OCI-LY1 (cell line): ENCODE results near the gene USP36.

Experiments
- H2AFZ ChIP-seq: fragments of 200-600 bp; sonication (generic), shearing (Covaris generic); 2 replicates; pipeline ENCODE4 v1.6.0; 2014; ENCODE audit warnings: antibody characterized with exemption, mild to moderate bottlenecking, low read length
- H3F3A ChIP-seq: fragments of 200-600 bp; sonication (generic), shearing (Covaris generic); 2 replicates; pipeline ENCODE4 v1.6.0; 2014; ENCODE audit warnings: mild to moderate bottlenecking, antibody characterized with exemption, low read length, moderate library complexity; ENCODE audit not compliant: insufficient read depth
- H3K27ac ChIP-seq: fragments of 200-600 bp; sonication (generic); 2 replicates; pipeline ENCODE4 v1.5.1; 2014; ENCODE audit warnings: low read length, mixed run types, mild to moderate bottlenecking, low read depth; ENCODE audit not compliant: poor library complexity, severe bottlenecking
- H3K27me3 ChIP-seq: fragments of 200-600 bp; sonication (generic); 2 replicates; pipeline ENCODE4 v1.6.0; 2014; ENCODE audit warnings: antibody characterized with exemption, mild to moderate bottlenecking, low read length, moderate library complexity; ENCODE audit not compliant: insufficient read depth
- H3K36me3 ChIP-seq: fragments of 200-600 bp; sonication (generic); 2 replicates; pipeline ENCODE4 v1.6.1; 2014; ENCODE audit warnings: mild to moderate bottlenecking, antibody characterized with exemption, low read length, moderate library complexity, mixed read lengths; ENCODE audit not compliant: insufficient read depth
- H3K4me1 ChIP-seq: fragments of 200-600 bp; sonication (generic); 2 replicates; pipeline ENCODE4 v1.5.1; 2014; ENCODE audit warnings: mild to moderate bottlenecking, low read length, moderate library complexity; ENCODE audit not compliant: insufficient read depth, severe bottlenecking
- H3K4me2 ChIP-seq: fragments of 200-600 bp; sonication (generic), shearing (Covaris generic); 2 replicates; pipeline ENCODE4 v1.6.1; 2014; ENCODE audit warnings: low read length
- H3K4me3 ChIP-seq: fragments of 200-600 bp; sonication (generic); 2 replicates; pipeline ENCODE4 v1.5.1; 2014; ENCODE audit warnings: low read length, low read depth, mild to moderate bottlenecking, mixed read lengths; ENCODE audit not compliant: poor library complexity, severe bottlenecking
- H3K79me2 ChIP-seq: fragments of 200-600 bp; shearing (Covaris generic); 2 replicates; pipeline ENCODE4 v1.6.1; 2016; ENCODE audit warnings: mixed run types, low read length, mixed read lengths; ENCODE audit not compliant: insufficient read depth
- H3K9ac ChIP-seq: fragments of 200-600 bp; sonication (generic), shearing (Covaris generic); 2 replicates; pipeline ENCODE4 v1.6.1; 2014; ENCODE audit warnings: mild to moderate bottlenecking, low read length, mixed read lengths
- H3K9me2 ChIP-seq: fragments of 200-600 bp; sonication (generic), shearing (Covaris generic); 2 replicates; pipeline ENCODE4 v1.6.1; 2014; ENCODE audit warnings: low read depth, mild to moderate bottlenecking, low read length, mixed read lengths
- H3K9me3 ChIP-seq: fragments of 200-600 bp; shearing (Covaris generic); 2 replicates; pipeline ENCODE4 v1.6.1; 2014; ENCODE audit warnings: low read length, mixed read lengths
- H4K20me1 ChIP-seq: fragments of 200-600 bp; sonication (generic), shearing (Covaris generic); 2 replicates; pipeline ENCODE4 v1.6.0; 2016; ENCODE audit warnings: mild to moderate bottlenecking, low read length; ENCODE audit not compliant: insufficient read depth
- EZH2 ChIP-seq: fragments of 200-600 bp; sonication (generic), shearing (Covaris generic); IDR thresholded peaks from 2 replicates; pipeline ENCODE4 v1.8.0; 2017; ENCODE audit warnings: borderline replicate concordance, mixed run types, mild to moderate bottlenecking, antibody characterized with exemption, low read length, moderate library complexity, mixed read lengths
- TF ChIP-seq, protein P1 (sequence below): fragments of 200-600 bp; sonication (generic), shearing (Covaris generic); IDR thresholded peaks from 2 replicates; pipeline ENCODE4 v1.5.1; 2017; ENCODE audit warnings: mild to moderate bottlenecking, antibody characterized with exemption, low read length, moderate library complexity, mixed read lengths

USP36 gene

DNA sequence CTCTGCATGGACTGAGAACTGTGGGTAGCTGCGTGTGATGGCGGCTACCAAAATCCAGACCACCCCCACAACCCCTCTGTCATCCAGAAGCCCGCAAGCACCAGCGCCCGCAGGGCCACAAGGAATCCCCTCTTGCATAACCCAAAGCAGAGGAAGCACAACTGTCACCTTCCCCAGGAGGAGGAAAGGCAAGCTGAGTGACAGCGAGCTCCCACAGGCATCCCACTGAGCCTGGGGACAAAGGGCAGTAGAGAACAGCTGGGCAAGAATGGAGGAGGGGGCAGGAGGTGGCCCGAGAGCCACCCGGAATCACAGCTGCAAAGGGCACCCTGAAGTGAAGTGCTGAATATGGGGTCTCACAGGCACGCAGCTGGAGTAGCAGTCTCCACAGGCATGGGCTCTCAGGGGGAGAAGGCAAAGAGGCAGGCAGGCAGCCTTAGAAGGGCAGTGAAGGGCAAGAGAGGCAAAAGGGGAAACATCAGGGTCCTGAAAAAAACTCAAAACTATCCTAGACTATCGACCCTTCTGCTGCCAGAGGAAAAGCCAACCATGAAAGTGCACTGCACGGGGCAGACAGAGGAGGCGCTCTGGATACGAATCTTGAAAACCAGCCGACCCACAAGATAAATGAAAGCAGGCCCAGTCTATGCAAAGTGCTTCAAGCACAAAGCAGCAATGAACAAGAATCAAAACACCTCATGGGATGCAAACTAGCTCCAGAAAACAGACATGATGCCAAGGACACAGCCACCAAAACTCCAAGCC lies 17.1 kb downstream of the USP36 start:
- no peak overlapping the region for H3K4me2 ChIP-seq
- H3K27me3 ChIP-seq: no peaks in the 10 kb centered on the region
- no peak overlapping the region for H3K27ac ChIP-seq
- H4K20me1 ChIP-seq: no peaks in the 10 kb centered on the region
- H3K36me3 ChIP-seq: peaks cover 93% of the 10 kb centered on the region
- H3K9me3 ChIP-seq: no peaks in the 10 kb centered on the region
- TF ChIP-seq, protein P1, sequence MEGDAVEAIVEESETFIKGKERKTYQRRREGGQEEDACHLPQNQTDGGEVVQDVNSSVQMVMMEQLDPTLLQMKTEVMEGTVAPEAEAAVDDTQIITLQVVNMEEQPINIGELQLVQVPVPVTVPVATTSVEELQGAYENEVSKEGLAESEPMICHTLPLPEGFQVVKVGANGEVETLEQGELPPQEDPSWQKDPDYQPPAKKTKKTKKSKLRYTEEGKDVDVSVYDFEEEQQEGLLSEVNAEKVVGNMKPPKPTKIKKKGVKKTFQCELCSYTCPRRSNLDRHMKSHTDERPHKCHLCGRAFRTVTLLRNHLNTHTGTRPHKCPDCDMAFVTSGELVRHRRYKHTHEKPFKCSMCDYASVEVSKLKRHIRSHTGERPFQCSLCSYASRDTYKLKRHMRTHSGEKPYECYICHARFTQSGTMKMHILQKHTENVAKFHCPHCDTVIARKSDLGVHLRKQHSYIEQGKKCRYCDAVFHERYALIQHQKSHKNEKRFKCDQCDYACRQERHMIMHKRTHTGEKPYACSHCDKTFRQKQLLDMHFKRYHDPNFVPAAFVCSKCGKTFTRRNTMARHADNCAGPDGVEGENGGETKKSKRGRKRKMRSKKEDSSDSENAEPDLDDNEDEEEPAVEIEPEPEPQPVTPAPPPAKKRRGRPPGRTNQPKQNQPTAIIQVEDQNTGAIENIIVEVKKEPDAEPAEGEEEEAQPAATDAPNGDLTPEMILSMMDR: peak; percentile 16; the same call in 1 of the 2 replicates
- TF ChIP-seq EZH2: no peak
- no peak overlapping the region for H3K4me3 ChIP-seq
- H2AFZ ChIP-seq: no peak overlapping the region
- H3K9ac ChIP-seq: no peak overlapping the region
- H3K79me2 ChIP-seq: no peaks in the 10 kb centered on the region
- H3K4me1 ChIP-seq: peaks cover 4% of the 10 kb centered on the region
- H3K9me2 ChIP-seq: no peaks in the 10 kb centered on the region
- H3F3A ChIP-seq: no peaks in the 10 kb centered on the region

DNA sequence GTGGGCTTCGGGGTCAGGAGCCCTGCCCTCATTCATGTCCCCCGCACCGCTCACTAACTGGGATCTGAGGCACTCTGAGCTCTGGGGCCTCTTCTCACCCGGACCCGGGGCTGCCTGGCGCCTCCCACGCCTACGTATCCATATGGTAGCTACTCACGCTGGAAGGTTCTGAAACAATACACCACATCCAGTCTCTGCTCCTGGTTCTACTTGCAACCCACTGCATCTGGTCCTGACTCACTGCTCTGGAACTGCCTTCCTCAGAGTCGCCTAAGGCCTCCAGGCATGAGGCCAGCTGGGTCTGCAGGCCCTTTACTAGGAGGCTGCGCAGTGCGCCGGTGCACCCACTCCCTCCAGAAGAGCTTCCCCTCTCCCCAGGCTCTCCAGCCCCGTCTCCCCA lies 18.1 kb downstream of the USP36 start:
- H3K4me2 ChIP-seq: no peak overlapping the region
- peaks cover 3% of the 10 kb centered on the region for H3K4me1 ChIP-seq
- H3K9ac ChIP-seq: no peak overlapping the region
- no peaks in the 10 kb centered on the region for H3F3A ChIP-seq
- no peak overlapping the region for H3K27ac ChIP-seq
- H3K4me3 ChIP-seq: no peak overlapping the region
- H3K36me3 ChIP-seq: peaks cover 93% of the 10 kb centered on the region
- H3K79me2 ChIP-seq: no peaks in the 10 kb centered on the region
- no peak for TF ChIP-seq EZH2
- TF ChIP-seq, protein P1: no peak
- H3K27me3 ChIP-seq: no peaks in the 10 kb centered on the region
- H4K20me1 ChIP-seq: no peaks in the 10 kb centered on the region
- no peaks in the 10 kb centered on the region for H3K9me3 ChIP-seq
- no peaks in the 10 kb centered on the region for H3K9me2 ChIP-seq
- H2AFZ ChIP-seq: no peak overlapping the region

DNA sequence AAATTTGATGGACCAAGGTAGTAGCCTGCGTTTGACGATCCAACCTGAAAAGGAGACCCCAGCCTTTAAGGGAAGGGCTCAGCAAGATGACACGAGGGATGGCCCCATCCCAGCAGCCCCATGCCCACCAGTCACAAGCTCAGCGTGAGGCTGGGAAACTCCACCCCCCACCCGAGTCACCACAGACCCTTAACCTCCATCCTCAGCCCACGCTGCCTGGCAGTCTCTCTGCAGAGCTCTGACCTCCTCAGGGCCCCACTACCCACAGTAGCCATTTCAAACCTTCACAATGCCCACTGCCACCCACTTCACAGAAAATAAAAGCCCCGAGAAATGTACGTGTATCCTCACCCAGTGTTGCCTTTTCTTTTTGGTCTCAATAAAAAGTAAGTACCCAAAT lies 18.7 kb downstream of the USP36 start:
- Histone ChIP-seq H3K9me3 (no peaks in the 10 kb centered on the region), H3K27ac (no peak overlapping the region), H3K27me3 (no peaks in the 10 kb centered on the region), H4K20me1 (no peaks in the 10 kb centered on the region), H3K4me1 (no peaks in the 10 kb centered on the region), H2AFZ (no peak overlapping the region), H3K36me3 (peaks cover 95% of the 10 kb centered on the region), H3K9ac (no peak overlapping the region), H3F3A (no peaks in the 10 kb centered on the region), H3K79me2 (no peaks in the 10 kb centered on the region), H3K4me3 (no peak overlapping the region), H3K9me2 (no peaks in the 10 kb centered on the region), H3K4me2 (no peak overlapping the region)
- no peak for TF ChIP-seq EZH2
- TF ChIP-seq, protein P1: no peak
